Measurements from ENCODE around the gene ANKRD42.

ANKRD42 gene

DNA sequence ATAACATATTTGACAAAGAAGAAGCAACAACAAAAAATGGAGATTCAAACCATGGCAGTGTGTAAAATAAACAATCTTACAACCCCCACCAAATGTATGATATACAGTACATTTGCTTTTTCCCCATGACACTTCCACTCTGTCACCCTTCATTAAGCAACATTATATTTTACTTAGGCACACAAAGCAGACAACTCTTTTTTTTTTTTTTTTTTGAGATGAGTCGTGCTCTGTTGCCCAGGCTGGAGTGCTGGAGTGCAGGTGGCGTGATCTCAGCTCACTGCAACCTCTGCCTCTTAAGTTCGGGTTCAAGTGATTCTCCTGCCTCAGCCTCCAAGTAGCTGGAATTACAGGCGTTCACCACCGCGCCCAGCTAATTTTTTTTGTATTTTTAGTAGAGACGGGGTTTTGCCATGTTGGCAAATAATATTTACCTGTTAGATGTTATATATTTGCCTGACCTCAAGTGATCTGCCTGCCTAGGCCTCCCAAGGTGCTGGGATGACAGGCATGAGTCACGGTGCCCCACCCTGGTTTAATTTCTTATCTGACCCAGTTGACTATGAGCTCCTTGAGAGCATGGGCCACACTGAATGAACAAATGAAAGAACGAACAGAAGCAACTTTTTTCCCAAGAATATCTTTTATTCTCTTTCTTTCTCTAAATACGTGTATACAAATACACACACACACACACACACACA, 42.1 kb upstream of the ANKRD42 start:
- peaks cover 6% of the 10 kb centered on the region for H3F3A ChIP-seq (ENCODE audit: insufficient read depth, low read length)
- no peak for DNase-seq
- H2AFZ ChIP-seq (ENCODE audit: low read length), result no peak overlapping the region
- no peak overlapping the region for H3K4me2 ChIP-seq (ENCODE audit: low read depth, low read length)
- H3K36me3 ChIP-seq (replicated peaks; ENCODE audit: insufficient read depth, low read length), result no peaks in the 10 kb centered on the region
- TF ChIP-seq, protein P1, sequence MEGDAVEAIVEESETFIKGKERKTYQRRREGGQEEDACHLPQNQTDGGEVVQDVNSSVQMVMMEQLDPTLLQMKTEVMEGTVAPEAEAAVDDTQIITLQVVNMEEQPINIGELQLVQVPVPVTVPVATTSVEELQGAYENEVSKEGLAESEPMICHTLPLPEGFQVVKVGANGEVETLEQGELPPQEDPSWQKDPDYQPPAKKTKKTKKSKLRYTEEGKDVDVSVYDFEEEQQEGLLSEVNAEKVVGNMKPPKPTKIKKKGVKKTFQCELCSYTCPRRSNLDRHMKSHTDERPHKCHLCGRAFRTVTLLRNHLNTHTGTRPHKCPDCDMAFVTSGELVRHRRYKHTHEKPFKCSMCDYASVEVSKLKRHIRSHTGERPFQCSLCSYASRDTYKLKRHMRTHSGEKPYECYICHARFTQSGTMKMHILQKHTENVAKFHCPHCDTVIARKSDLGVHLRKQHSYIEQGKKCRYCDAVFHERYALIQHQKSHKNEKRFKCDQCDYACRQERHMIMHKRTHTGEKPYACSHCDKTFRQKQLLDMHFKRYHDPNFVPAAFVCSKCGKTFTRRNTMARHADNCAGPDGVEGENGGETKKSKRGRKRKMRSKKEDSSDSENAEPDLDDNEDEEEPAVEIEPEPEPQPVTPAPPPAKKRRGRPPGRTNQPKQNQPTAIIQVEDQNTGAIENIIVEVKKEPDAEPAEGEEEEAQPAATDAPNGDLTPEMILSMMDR (IDR thresholded peaks at IDR 0.05; ENCODE audit: low read length), result no peak
- TF ChIP-seq EZH2 (optimal IDR thresholded peaks at IDR 0.05; ENCODE audit: low read depth, low read length) (no peak), EZH2phosphoT487 (IDR thresholded peaks at IDR 0.05; ENCODE audit: low read length) (no peak)
- no peaks in the 10 kb centered on the region for H4K20me1 ChIP-seq (ENCODE audit: insufficient read depth, low read length)
- H3K9me3 ChIP-seq (replicated peaks; ENCODE audit: insufficient read depth, low read length), result no peaks in the 10 kb centered on the region
- H3K9me2 ChIP-seq (replicated peaks; ENCODE audit: insufficient read depth, low read length), result no peaks in the 10 kb centered on the region
- H3K79me2 ChIP-seq (ENCODE audit: low read length), result no peaks in the 10 kb centered on the region
- no peaks in the 10 kb centered on the region for H3K27me3 ChIP-seq (replicated peaks; ENCODE audit: insufficient read depth, low read length)
- H3K9ac ChIP-seq (ENCODE audit: low read length), result no peak overlapping the region
- H3K4me1 ChIP-seq (ENCODE audit: low read length), result peaks cover 5% of the 10 kb centered on the region; the same call in 1 of the 2 replicates
- no peak overlapping the region for H3K4me3 ChIP-seq (ENCODE audit: low read length)
- H3K27ac ChIP-seq (ENCODE audit: low read length), result no peak overlapping the region

- no peaks in the 10 kb centered on the region for H4K20me1 ChIP-seq (ENCODE audit: insufficient read depth, low read length)
- H3K79me2 ChIP-seq (ENCODE audit: low read length), result peaks cover 4% of the 10 kb centered on the region
- no peaks in the 10 kb centered on the region for H3K36me3 ChIP-seq (replicated peaks; ENCODE audit: insufficient read depth, low read length)
- no peak for DNase-seq
- peaks cover 5% of the 10 kb centered on the region; the same call in 1 of the 2 replicates for H3K4me1 ChIP-seq (ENCODE audit: low read length)
- peaks cover 6% of the 10 kb centered on the region for H3F3A ChIP-seq (ENCODE audit: insufficient read depth, low read length)
- H3K4me2 ChIP-seq (ENCODE audit: low read depth, low read length), result no peak overlapping the region
- no peak overlapping the region for H2AFZ ChIP-seq (ENCODE audit: low read length)
- H3K27me3 ChIP-seq (replicated peaks; ENCODE audit: insufficient read depth, low read length), result no peaks in the 10 kb centered on the region
- H3K27ac ChIP-seq (ENCODE audit: low read length), result no peak overlapping the region
- H3K4me3 ChIP-seq (ENCODE audit: low read length), result no peak overlapping the region
- H3K9me3 ChIP-seq (replicated peaks; ENCODE audit: insufficient read depth, low read length), result no peaks in the 10 kb centered on the region
- H3K9me2 ChIP-seq (replicated peaks; ENCODE audit: insufficient read depth, low read length), result no peaks in the 10 kb centered on the region
- H3K9ac ChIP-seq (ENCODE audit: low read length), result no peak overlapping the region
- no peak for TF ChIP-seq EZH2 (optimal IDR thresholded peaks at IDR 0.05; ENCODE audit: low read depth, low read length)
- TF ChIP-seq, protein P1 (IDR thresholded peaks at IDR 0.05; ENCODE audit: low read length), result no peak
- no peak for TF ChIP-seq EZH2phosphoT487 (IDR thresholded peaks at IDR 0.05; ENCODE audit: low read length)
These were observed 41.2 kb upstream of the ANKRD42 start for GRCh38 chr11:83152264-83152663.

GRCh38 chr11:83153764-83154163, 39.7 kb upstream of the ANKRD42 start:
- Histone ChIP-seq H2AFZ (ENCODE audit: low read length) (no peak overlapping the region), H3K4me2 (ENCODE audit: low read depth, low read length) (no peak overlapping the region), H3K79me2 (ENCODE audit: low read length) (peaks cover 19% of the 10 kb centered on the region), H3K27ac (ENCODE audit: low read length) (no peak overlapping the region), H3K9me3 (replicated peaks; ENCODE audit: insufficient read depth, low read length) (no peaks in the 10 kb centered on the region), H3K4me1 (ENCODE audit: low read length) (peaks cover 5% of the 10 kb centered on the region; the same call in 1 of the 2 replicates), H3F3A (ENCODE audit: insufficient read depth, low read length) (peaks cover 17% of the 10 kb centered on the region), H3K9me2 (replicated peaks; ENCODE audit: insufficient read depth, low read length) (no peaks in the 10 kb centered on the region), H3K27me3 (replicated peaks; ENCODE audit: insufficient read depth, low read length) (no peaks in the 10 kb centered on the region), H3K9ac (ENCODE audit: low read length) (no peak overlapping the region), H4K20me1 (ENCODE audit: insufficient read depth, low read length) (peaks cover 5% of the 10 kb centered on the region; the same call in 1 of the 2 replicates), H3K4me3 (ENCODE audit: low read length) (no peak overlapping the region), H3K36me3 (replicated peaks; ENCODE audit: insufficient read depth, low read length) (no peaks in the 10 kb centered on the region; the same call in 1 of the 2 replicates)
- TF ChIP-seq, protein P1 (IDR thresholded peaks at IDR 0.05; ENCODE audit: low read length), result no peak
- TF ChIP-seq EZH2phosphoT487 (IDR thresholded peaks at IDR 0.05; ENCODE audit: low read length) (no peak), EZH2 (optimal IDR thresholded peaks at IDR 0.05; ENCODE audit: low read depth, low read length) (no peak)
- DNase-seq, result no peak

Measured in MM.1S (cell line).